GM10248 (cell line): ENCODE data around the gene NRP2.

Experiments
- CTCF ChIA-PET: fragments of 300-600 bp; sonication (Branson Sonifier 250); formaldehyde crosslinking; extraction: SDS; loops from one replicate; lab custom pipeline; 2021; ENCODE audit warnings: antibody characterized with exemption; lab: Yijun Ruan, JAX
- POLR2A ChIA-PET: fragments of 350-650 bp; sonication (Branson Sonifier 250); formaldehyde crosslinking; extraction: SDS; loops from one replicate; lab custom pipeline; 2020; ENCODE audit warnings: antibody characterized with exemption; lab: Yijun Ruan, JAX
- DNase-seq: peaks from one replicate; pipeline ENCODE4 v3.0.0; 2012; ENCODE audit errors: extremely low spot score
- TF ChIP-seq, protein P1 (sequence below): IDR thresholded peaks from 2 replicates; pipeline ENCODE4 v1.5.1; 2012; ENCODE audit warnings: mild to moderate bottlenecking, low read depth; ENCODE audit errors: extremely low read depth, missing control alignments, control extremely low read depth

NRP2 gene, protein sequence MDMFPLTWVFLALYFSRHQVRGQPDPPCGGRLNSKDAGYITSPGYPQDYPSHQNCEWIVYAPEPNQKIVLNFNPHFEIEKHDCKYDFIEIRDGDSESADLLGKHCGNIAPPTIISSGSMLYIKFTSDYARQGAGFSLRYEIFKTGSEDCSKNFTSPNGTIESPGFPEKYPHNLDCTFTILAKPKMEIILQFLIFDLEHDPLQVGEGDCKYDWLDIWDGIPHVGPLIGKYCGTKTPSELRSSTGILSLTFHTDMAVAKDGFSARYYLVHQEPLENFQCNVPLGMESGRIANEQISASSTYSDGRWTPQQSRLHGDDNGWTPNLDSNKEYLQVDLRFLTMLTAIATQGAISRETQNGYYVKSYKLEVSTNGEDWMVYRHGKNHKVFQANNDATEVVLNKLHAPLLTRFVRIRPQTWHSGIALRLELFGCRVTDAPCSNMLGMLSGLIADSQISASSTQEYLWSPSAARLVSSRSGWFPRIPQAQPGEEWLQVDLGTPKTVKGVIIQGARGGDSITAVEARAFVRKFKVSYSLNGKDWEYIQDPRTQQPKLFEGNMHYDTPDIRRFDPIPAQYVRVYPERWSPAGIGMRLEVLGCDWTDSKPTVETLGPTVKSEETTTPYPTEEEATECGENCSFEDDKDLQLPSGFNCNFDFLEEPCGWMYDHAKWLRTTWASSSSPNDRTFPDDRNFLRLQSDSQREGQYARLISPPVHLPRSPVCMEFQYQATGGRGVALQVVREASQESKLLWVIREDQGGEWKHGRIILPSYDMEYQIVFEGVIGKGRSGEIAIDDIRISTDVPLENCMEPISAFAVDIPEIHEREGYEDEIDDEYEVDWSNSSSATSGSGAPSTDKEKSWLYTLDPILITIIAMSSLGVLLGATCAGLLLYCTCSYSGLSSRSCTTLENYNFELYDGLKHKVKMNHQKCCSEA

DNA sequence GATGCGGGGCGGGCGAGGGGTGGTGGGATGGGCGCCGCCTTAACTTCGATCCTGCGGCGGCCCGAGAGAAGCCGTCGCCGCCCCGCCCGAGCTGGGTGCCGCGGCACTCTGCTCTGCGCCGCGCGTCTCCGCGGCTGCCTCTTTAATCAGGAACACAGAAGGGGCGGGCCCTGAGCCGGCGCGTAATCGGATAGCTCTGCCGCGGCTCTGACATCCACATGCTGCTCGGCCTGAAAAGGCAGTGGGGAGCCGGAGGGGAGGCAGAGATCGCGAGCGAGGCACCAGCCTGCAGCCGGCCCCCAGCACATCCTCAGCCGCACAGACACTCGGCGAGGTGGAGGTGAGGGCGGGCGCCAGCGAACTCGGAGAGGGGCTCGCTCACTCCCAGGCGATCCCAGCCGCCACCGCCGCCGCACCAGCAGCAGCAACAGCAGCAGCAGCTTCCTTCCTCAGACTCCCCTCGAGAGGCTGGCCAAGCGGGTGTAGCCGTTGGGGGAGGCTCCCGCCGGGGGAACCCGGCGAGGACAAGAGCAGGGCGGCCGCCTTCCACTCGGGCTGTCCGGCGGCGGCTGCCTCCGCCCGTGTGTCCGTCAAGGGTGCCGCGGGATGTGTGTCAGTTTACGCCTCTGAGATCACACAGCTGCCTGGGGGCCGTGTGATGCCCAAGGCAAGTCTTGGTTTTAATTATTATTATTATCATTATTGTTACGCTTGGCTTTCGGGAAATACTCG is at the start of gene NRP2:
TSS of gene NRP2 (plus strand) at position 263 of the 732 bp plus-strand sequence. CDS start 790 bp downstream, outside the sequence.
- TF ChIP-seq, protein P1, sequence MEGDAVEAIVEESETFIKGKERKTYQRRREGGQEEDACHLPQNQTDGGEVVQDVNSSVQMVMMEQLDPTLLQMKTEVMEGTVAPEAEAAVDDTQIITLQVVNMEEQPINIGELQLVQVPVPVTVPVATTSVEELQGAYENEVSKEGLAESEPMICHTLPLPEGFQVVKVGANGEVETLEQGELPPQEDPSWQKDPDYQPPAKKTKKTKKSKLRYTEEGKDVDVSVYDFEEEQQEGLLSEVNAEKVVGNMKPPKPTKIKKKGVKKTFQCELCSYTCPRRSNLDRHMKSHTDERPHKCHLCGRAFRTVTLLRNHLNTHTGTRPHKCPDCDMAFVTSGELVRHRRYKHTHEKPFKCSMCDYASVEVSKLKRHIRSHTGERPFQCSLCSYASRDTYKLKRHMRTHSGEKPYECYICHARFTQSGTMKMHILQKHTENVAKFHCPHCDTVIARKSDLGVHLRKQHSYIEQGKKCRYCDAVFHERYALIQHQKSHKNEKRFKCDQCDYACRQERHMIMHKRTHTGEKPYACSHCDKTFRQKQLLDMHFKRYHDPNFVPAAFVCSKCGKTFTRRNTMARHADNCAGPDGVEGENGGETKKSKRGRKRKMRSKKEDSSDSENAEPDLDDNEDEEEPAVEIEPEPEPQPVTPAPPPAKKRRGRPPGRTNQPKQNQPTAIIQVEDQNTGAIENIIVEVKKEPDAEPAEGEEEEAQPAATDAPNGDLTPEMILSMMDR: no peak
- peak; percentile 57 for DNase-seq
- CTCF ChIA-PET: interaction anchor here (0.8 to 4.3 kb wide), 3 partner anchors 12 to 1358 kb away, joined by 3 to 20 read pairs (median 5); no protein-coding TSS in a partner anchor
- POLR2A ChIA-PET: no interaction called here

DNA sequence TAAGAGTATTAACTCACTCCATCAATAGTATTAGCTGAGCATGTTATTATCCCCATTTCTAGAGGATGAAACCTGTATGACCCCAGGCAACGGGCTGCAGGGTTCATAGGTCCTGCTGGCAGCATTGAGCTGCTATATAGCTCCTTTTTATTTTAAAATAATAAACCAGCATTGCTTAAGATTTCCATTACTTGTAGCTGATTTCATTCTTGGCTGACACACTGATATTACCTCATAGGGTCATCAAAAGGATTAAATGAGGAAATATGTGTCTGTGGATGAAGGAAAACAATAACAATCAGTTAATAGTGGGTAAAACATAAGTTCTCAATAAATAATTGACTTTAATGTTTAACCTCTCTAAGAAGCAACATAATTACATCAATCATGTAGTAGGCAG is 48.3 kb upstream of the NRP2 start:
- no peak for DNase-seq
- TF ChIP-seq, protein P1: no peak
- ChIA-PET CTCF (no interaction called here), POLR2A (no interaction called here)

DNA sequence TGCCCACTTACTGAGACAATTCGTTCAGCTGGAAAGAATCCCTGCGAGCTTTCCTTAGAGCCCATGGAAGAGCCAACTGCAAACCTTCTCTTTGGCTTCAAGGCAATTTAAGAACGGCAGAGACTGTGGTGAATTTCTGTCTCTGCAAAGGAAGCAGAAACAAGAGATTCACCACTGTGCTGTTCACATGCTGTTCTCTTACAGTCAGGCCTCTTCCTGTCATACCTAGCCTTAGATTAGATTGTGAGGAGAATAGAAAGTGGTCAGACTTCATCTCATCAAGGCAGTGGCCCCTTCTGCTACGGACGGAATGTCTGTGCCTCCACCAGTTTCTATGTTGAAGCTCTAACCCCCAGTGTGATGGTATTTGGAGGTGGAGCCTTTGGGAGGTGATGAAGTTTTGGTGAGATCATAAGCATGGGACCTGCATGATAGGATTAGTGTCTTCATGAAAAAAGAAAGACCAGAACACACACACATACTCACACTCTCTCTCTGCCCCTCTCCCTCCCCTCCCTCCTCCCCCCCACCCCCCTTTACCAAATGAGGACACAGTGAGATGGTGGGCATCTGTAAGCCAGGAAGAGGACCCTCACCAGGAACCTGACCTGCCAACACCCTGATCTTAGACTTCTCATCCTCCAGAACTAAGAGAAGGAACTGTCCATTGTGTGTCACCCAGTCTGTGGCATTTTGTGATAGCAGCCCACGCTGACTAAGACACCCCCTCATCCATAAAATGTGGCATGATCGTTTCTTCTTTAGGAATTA is 45.6 kb upstream of the NRP2 start:
- DNase-seq: no peak
- CTCF ChIA-PET: interaction anchor here (0.9 kb wide), 1 partner anchor 43 kb away, joined by 3 read pairs; no protein-coding TSS in a partner anchor
- TF ChIP-seq, protein P1: no peak
- POLR2A ChIA-PET: no interaction called here

DNA sequence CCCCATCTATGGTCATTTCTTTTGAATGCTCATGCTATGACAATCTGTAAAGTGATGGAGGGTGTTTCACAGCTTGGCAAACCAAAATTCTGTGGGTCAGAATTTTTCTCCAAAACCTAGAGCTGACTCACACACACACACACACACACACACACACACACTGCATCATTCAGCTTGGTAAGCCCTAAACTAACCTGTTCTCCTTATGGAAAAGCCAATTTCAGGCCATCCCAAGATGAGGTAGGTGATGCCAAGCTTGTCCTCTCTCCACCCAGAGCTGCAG is 45.0 kb upstream of the NRP2 start:
- POLR2A ChIA-PET: no interaction called here
- CTCF ChIA-PET: interaction anchor here (0.8 to 1.2 kb wide), 2 partner anchors 8 to 15 kb away, joined by 3 read pairs; no protein-coding TSS in a partner anchor
- DNase-seq: no peak
- TF ChIP-seq, protein P1: no peak

DNA sequence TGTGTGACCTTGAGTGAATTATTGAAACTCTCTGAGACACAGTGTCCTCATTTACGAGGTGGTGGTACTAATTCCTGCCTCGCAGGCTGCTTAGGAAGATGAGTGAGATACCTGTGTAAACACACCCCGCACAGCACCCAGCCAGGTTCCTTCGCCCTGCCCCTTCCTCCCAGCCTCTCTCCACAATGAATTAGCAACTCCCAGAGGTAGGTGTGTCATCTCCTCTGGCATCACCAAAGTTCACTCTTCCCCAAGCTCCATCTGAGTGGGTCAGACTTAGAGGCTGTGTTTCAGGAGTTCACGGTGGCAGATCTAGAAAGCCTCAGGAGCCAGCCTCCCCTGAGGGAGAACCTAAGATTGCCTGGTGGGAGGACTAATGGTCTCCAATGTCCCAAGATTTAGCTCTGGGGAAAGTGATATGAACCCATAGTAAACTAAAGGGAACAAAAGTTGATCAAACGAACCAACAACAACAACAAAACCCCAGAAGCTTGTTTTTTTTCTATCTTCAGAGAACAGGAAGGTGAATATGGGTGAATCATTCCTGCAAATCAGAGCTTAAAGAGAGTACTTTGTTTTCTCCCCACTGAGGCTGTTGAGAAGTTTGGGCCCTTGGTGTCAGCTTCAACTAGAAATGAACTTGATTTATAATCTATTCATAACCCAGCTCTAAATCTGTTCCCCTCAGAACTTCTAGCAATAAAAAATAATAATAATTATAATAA is 44.4 kb upstream of the NRP2 start:
- CTCF ChIA-PET: interaction anchor here (0.8 to 1.2 kb wide), 2 partner anchors 9 to 14 kb away, joined by 3 read pairs; no protein-coding TSS in a partner anchor
- POLR2A ChIA-PET: no interaction called here
- DNase-seq: no peak
- TF ChIP-seq, protein P1: no peak
